Loucy (cell line): ENCODE measurements around the gene ZNF768.

Source experiments
- H2AFZ ChIP-seq: fragments of 200-600 bp; sonication (generic); 2 replicates; pipeline ENCODE4 v1.6.0; 2016; ENCODE audit warnings: antibody characterized with exemption, mild to moderate bottlenecking, low read length, moderate library complexity
- H3F3A ChIP-seq: fragments of 200-600 bp; 2 replicates; pipeline ENCODE4 v1.6.0; 2016; ENCODE audit warnings: antibody characterized with exemption, low read depth, mild to moderate bottlenecking
- H3K27me3 ChIP-seq: fragments of 200-600 bp; sonication (generic); 2 replicates; pipeline ENCODE4 v1.6.1; 2014; ENCODE audit warnings: low read length, mild to moderate bottlenecking; ENCODE audit not compliant: insufficient read depth, poor library complexity, severe bottlenecking
- H3K36me3 ChIP-seq: fragments of 200-600 bp; sonication (generic); 2 replicates; pipeline ENCODE4 v1.6.1; 2016; ENCODE audit warnings: low read length; ENCODE audit not compliant: insufficient read depth
- H3K4me1 ChIP-seq: fragments of 200-600 bp; sonication (generic); 2 replicates; pipeline ENCODE4 v1.5.1; 2014; ENCODE audit warnings: low read length, mild to moderate bottlenecking; ENCODE audit not compliant: insufficient read depth, poor library complexity, severe bottlenecking
- H3K4me2 ChIP-seq: fragments of 200-600 bp; sonication (generic); 2 replicates; pipeline ENCODE4 v1.6.0; 2014; ENCODE audit warnings: antibody characterized with exemption, low read length, low read depth, mild to moderate bottlenecking; ENCODE audit not compliant: poor library complexity, severe bottlenecking
- H3K4me3 ChIP-seq: fragments of 200-600 bp; sonication (generic); 2 replicates; pipeline ENCODE4 v1.5.1; 2014; ENCODE audit warnings: low read length, mild to moderate bottlenecking, mixed read lengths; ENCODE audit not compliant: poor library complexity, severe bottlenecking
- H3K79me2 ChIP-seq: fragments of 200-600 bp; sonication (generic); 2 replicates; pipeline ENCODE4 v1.6.1; 2014; ENCODE audit warnings: low read length; ENCODE audit not compliant: insufficient read depth
- H3K9ac ChIP-seq: fragments of 200-600 bp; sonication (generic); 2 replicates; pipeline ENCODE4 v1.6.0; 2014; ENCODE audit warnings: mild to moderate bottlenecking, low read depth, low read length, moderate library complexity; ENCODE audit not compliant: poor library complexity, severe bottlenecking
- H3K9me2 ChIP-seq: fragments of 200-600 bp; sonication (generic); replicated peaks from 2 replicates; pipeline ENCODE4 v1.6.1; 2016; ENCODE audit warnings: low read depth, low read length, mixed read lengths
- H3K9me3 ChIP-seq: fragments of 200-600 bp; sonication (generic); 2 replicates; pipeline ENCODE4 v1.6.1; 2014; ENCODE audit warnings: mild to moderate bottlenecking, antibody characterized with exemption, low read length, low read depth; ENCODE audit not compliant: insufficient read depth
- H4K20me1 ChIP-seq: fragments of 200-600 bp; sonication (generic); 2 replicates; pipeline ENCODE4 v1.6.0; 2014; ENCODE audit warnings: antibody characterized with exemption, low read length, mild to moderate bottlenecking; ENCODE audit not compliant: insufficient read depth, poor library complexity, severe bottlenecking
- EZH2phosphoT487 ChIP-seq: fragments of 200-600 bp; IDR thresholded peaks from 2 replicates; pipeline ENCODE4 v1.6.1; 2018; ENCODE audit warnings: antibody characterized with exemption, mild to moderate bottlenecking, moderate library complexity, borderline replicate concordance
- TF ChIP-seq, protein P1 (sequence below): fragments of 200-600 bp; sonication (generic); conservative IDR thresholded peaks from 2 replicates; pipeline ENCODE4 v1.5.1; 2014; ENCODE audit warnings: mild to moderate bottlenecking, antibody characterized with exemption, low read length

ZNF768 gene

DNA sequence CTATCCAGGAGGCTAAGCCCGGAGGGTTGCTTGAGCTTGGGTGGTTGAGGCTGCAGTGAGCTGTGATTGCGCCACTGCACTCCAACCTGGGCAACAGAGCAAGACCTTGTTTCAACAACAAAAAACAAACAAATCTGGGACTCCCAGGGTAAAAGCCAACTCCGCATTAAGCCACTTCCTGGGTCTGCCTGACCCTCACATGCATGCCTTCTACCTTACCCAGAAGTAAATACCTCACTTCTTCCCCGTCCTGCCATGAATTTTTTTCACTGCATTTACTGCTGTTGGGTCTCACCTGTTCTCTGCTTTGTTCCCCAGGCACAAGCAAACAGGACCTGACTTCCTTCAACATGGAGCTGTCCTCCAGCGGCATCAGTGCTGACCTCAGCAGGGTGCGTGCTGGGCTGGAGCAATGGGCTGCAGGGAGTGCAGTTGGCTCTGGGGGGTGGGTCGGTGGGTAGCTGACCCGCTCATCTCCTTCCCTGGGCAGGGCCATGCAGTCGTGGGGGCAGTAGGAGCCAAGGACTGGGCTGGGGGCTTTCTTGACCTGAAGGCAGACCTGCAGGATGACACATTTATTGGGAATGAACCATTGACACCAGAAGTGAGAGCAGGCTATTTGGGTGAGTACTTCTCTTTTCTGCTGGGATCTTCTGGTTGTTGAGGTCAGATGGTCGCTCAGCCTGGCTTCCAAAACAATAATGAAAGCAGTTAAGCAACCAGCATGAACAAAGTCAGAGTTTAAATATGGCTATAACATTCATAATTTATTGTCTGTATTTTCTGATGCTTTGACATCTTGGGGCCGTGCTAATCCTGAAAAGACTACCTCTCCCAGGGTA is 37.4 kb downstream of the ZNF768 start:
- Histone ChIP-seq H3K4me1 (peaks cover 16% of the 10 kb centered on the region), H3K9me3 (no peaks in the 10 kb centered on the region), H3F3A (no peaks in the 10 kb centered on the region), H3K4me3 (no peak overlapping the region), H3K9ac (no peak overlapping the region), H3K36me3 (no peaks in the 10 kb centered on the region), H3K9me2 (no peaks in the 10 kb centered on the region), H3K4me2 (no peak overlapping the region), H4K20me1 (no peaks in the 10 kb centered on the region), H3K27me3 (no peaks in the 10 kb centered on the region), H2AFZ (no peak overlapping the region), H3K79me2 (no peaks in the 10 kb centered on the region)
- no peak for TF ChIP-seq EZH2phosphoT487
- TF ChIP-seq, protein P1, sequence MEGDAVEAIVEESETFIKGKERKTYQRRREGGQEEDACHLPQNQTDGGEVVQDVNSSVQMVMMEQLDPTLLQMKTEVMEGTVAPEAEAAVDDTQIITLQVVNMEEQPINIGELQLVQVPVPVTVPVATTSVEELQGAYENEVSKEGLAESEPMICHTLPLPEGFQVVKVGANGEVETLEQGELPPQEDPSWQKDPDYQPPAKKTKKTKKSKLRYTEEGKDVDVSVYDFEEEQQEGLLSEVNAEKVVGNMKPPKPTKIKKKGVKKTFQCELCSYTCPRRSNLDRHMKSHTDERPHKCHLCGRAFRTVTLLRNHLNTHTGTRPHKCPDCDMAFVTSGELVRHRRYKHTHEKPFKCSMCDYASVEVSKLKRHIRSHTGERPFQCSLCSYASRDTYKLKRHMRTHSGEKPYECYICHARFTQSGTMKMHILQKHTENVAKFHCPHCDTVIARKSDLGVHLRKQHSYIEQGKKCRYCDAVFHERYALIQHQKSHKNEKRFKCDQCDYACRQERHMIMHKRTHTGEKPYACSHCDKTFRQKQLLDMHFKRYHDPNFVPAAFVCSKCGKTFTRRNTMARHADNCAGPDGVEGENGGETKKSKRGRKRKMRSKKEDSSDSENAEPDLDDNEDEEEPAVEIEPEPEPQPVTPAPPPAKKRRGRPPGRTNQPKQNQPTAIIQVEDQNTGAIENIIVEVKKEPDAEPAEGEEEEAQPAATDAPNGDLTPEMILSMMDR: no peak

- Histone ChIP-seq H3K4me2 (no peak overlapping the region), H3K9me2 (no peaks in the 10 kb centered on the region), H3K4me3 (no peak overlapping the region), H3K4me1 (peaks cover 4% of the 10 kb centered on the region), H3K79me2 (no peaks in the 10 kb centered on the region), H2AFZ (no peak overlapping the region), H3K27me3 (no peaks in the 10 kb centered on the region), H3K9me3 (no peaks in the 10 kb centered on the region), H3K9ac (no peak overlapping the region), H4K20me1 (no peaks in the 10 kb centered on the region), H3K36me3 (no peaks in the 10 kb centered on the region), H3F3A (no peaks in the 10 kb centered on the region)
- TF ChIP-seq EZH2phosphoT487: no peak
- TF ChIP-seq, protein P1: no peak
Observed at GRCh38 chr16:30485818-30486436, 40.4 kb downstream of the ZNF768 start.

GRCh38 chr16:30484887-30485286 is 41.5 kb downstream of the ZNF768 start:
- H3K27me3 ChIP-seq: no peaks in the 10 kb centered on the region
- H3K9ac ChIP-seq: no peak overlapping the region
- no peak overlapping the region for H2AFZ ChIP-seq
- no peaks in the 10 kb centered on the region for H3K79me2 ChIP-seq
- no peaks in the 10 kb centered on the region for H3F3A ChIP-seq
- no peak overlapping the region for H3K4me3 ChIP-seq
- TF ChIP-seq, protein P1: no peak
- TF ChIP-seq EZH2phosphoT487: no peak
- no peak overlapping the region for H3K4me2 ChIP-seq
- peaks cover 4% of the 10 kb centered on the region for H3K4me1 ChIP-seq
- H3K36me3 ChIP-seq: no peaks in the 10 kb centered on the region
- no peaks in the 10 kb centered on the region for H3K9me3 ChIP-seq
- H3K9me2 ChIP-seq: no peaks in the 10 kb centered on the region
- H4K20me1 ChIP-seq: no peaks in the 10 kb centered on the region
